ENCODE results near the gene TNS4.

The TNS4 gene

GRCh38 chr17:40518401-40519088, 17.1 kb upstream of the TNS4 start:
- no peak for DNase-seq (ENCODE audit: low read depth in 1 of 2, low spot score in 1 of 2)
- H3K27me3 ChIP-seq (ENCODE audit: insufficient read depth, poor library complexity, severe bottlenecking), result peaks cover 16% of the 10 kb centered on the region
- no peak overlapping the region for H3K27ac ChIP-seq (replicated peaks)
- TF ChIP-seq POLR2AphosphoS5 (IDR thresholded peaks at IDR 0.05; ENCODE audit: low read depth) (no peak), SPI1 (IDR thresholded peaks at IDR 0.05; ENCODE audit: borderline replicate concordance, low read depth) (no peak), GABPA (IDR thresholded peaks at IDR 0.05; ENCODE audit: low read depth) (no peak), CTCF (IDR thresholded peaks at IDR 0.05; ENCODE audit: insufficient read depth, low read length) (no peak), REST (IDR thresholded peaks at IDR 0.05; ENCODE audit: insufficient replicate concordance, low read depth) (no peak)
- H3K4me3 ChIP-seq (replicated peaks; ENCODE audit: insufficient read depth, low read length), result no peak overlapping the region

GRCh38 chr17:40517981-40518380, 16.6 kb upstream of the TNS4 start:
- Histone ChIP-seq H3K4me3 (replicated peaks; ENCODE audit: insufficient read depth, low read length) (no peak overlapping the region), H3K27me3 (ENCODE audit: insufficient read depth, poor library complexity, severe bottlenecking) (peaks cover 16% of the 10 kb centered on the region), H3K27ac (replicated peaks) (no peak overlapping the region)
- no peak for DNase-seq (ENCODE audit: low read depth in 1 of 2, low spot score in 1 of 2)
- no peak for TF ChIP-seq POLR2AphosphoS5 (IDR thresholded peaks at IDR 0.05; ENCODE audit: low read depth)
- no peak for TF ChIP-seq CTCF (IDR thresholded peaks at IDR 0.05; ENCODE audit: insufficient read depth, low read length)
- no peak for TF ChIP-seq GABPA (IDR thresholded peaks at IDR 0.05; ENCODE audit: low read depth)
- no peak for TF ChIP-seq SPI1 (IDR thresholded peaks at IDR 0.05; ENCODE audit: borderline replicate concordance, low read depth)
- TF ChIP-seq REST (IDR thresholded peaks at IDR 0.05; ENCODE audit: insufficient replicate concordance, low read depth), result no peak

- H3K27ac ChIP-seq (replicated peaks), result no peak overlapping the region
- no peak for DNase-seq (ENCODE audit: low read depth in 1 of 2, low spot score in 1 of 2)
- H3K4me3 ChIP-seq (replicated peaks; ENCODE audit: insufficient read depth, low read length), result no peak overlapping the region
- no peak for TF ChIP-seq SPI1 (IDR thresholded peaks at IDR 0.05; ENCODE audit: borderline replicate concordance, low read depth)
- TF ChIP-seq CTCF (IDR thresholded peaks at IDR 0.05; ENCODE audit: insufficient read depth, low read length), result no peak
- TF ChIP-seq GABPA (IDR thresholded peaks at IDR 0.05; ENCODE audit: low read depth), result no peak
- TF ChIP-seq REST (IDR thresholded peaks at IDR 0.05; ENCODE audit: insufficient replicate concordance, low read depth), result no peak
- no peak for TF ChIP-seq POLR2AphosphoS5 (IDR thresholded peaks at IDR 0.05; ENCODE audit: low read depth)
- peaks cover 17% of the 10 kb centered on the region for H3K27me3 ChIP-seq (ENCODE audit: insufficient read depth, poor library complexity, severe bottlenecking)
Measured at GRCh38 chr17:40517286-40517662, 15.9 kb upstream of the TNS4 start.

Data from HL-60 (cell line).